M059J (cell line): ENCODE measurements around the gene HOXC13. TPM values are rescaled to one million over a fixed set of nuclear protein-coding genes. Genes with fewer than 3 reads are reported as not detected.

Experiments
- DNase-seq: peaks from one replicate; pipeline ENCODE4 v3.0.0-alpha.2; 2012; ENCODE audit warnings: low read depth
- total RNA-seq: library from RNA; depleted of rRNA; stranded (reverse); fragments of >200 nt; shearing (Covaris generic); gene quantifications from 2 replicates; pipeline ENCODE4 v1.2.3, GENCODE V29; 2014

Gene HOXC13
- total RNA-seq, 1 experiment from 2014 or later = 27.8 TPM

DNA sequence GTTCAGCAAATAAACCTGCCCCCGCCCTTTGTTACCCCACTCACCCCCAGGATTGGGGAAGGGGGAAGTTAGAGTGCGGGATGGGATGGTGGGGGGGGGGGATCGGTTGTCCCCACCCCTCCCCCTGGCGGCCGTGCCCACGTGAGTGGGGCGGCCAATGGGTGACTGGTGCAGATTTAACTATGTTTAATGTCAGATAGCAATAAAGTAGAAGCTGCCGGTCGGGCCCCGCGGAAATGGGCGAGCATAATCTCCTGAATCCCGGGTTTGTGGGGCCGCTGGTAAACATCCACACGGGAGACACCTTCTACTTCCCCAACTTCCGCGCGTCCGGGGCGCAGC is 16.0 kb downstream of the HOXC13 start, which contains the start of gene HOXC12:
HOXC12 (plus strand) TSS at position 210 of the 342 bp plus-strand sequence; CDS start at position 237, 27 bp downstream.
- no peak for DNase-seq

GRCh38 chr12:53955036-53955775 is 16.6 kb downstream of the HOXC13 start:
- DNase-seq = no peak

GRCh38 chr12:53955776-53956250 is 17.2 kb downstream of the HOXC13 start:
- DNase-seq = no peak

- peak; percentile 57 for DNase-seq
Measured at GRCh38 chr12:53956251-53956887, 17.7 kb downstream of the HOXC13 start.

DNA sequence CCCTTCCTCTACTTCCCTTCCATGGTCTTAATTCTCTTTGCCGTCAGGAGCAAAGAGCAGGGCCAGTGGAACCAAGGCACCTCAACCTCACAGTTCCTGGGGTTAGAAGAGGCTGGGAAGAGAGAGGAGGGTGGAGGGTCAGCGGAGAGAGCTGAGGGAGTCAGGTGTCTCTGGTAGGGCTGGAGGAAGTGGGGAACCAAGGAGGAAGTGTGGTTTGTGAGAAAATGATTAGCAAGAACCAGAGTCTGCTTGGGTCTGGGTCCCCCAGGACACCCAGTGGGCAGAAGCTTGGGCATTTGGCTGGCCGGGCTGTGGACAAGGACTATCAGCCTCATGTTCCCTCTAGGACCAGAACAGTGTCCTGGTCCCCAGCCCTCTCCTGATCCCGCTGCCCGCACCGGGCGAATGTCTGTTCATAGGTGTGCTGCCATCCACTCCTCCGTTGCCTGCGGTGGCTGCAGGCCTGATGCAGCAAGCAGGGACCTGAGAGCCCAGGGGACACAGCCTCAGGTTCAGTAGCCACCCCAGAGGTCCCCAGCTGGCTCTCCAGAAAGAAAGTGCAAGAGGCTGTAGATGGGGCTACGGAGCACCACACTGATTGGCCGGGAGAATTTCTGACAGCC is 18.4 kb downstream of the HOXC13 start:
- no peak for DNase-seq

- no peak for DNase-seq
Measured at GRCh38 chr12:53958128-53958527, 19.5 kb downstream of the HOXC13 start.

DNA sequence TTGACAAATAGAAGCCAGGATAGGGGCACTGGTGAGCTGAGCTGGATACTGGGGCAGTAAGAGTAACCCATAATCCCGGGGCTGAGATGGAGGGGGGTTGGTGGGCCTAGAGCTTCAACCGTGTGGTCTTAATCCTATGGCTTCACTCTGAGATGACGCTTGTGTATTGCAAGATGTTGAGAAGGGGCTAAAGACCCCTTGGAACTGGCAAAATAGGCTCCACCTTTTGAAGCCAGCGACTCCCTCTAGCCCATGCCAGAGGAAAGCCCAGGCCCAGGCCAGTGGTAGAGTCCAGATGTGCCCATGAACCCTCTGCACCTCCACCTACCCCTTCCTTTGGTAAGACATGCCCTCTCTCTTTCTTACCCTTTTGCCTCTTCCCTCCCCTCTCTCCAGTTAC is 20.7 kb downstream of the HOXC13 start:
- DNase-seq = no peak

GRCh38 chr12:53960187-53961024 is 21.8 kb downstream of the HOXC13 start:
- DNase-seq = no peak

GRCh38 chr12:53961025-53961761 is 22.6 kb downstream of the HOXC13 start:
- no peak for DNase-seq

DNA sequence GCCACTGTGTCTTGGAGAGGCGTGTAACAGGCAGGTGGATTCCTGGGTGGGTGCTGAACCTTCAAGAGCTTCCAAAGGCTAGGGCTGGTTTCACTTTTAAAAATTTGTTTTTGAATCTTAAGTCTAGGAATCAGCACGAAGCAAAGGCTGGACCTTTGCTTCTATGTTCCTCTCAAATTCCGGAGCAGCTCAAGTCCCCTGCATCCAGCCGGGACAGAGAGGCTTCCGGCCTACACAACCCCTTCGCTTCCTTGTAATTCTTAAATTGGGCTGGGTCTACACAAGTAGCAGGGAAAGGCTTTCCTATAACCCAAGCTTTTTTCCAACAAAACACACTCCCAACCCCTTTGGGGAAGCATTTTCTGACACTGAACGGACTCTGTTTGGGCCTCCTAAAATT is 24.4 kb downstream of the HOXC13 start:
- DNase-seq = no peak

DNA sequence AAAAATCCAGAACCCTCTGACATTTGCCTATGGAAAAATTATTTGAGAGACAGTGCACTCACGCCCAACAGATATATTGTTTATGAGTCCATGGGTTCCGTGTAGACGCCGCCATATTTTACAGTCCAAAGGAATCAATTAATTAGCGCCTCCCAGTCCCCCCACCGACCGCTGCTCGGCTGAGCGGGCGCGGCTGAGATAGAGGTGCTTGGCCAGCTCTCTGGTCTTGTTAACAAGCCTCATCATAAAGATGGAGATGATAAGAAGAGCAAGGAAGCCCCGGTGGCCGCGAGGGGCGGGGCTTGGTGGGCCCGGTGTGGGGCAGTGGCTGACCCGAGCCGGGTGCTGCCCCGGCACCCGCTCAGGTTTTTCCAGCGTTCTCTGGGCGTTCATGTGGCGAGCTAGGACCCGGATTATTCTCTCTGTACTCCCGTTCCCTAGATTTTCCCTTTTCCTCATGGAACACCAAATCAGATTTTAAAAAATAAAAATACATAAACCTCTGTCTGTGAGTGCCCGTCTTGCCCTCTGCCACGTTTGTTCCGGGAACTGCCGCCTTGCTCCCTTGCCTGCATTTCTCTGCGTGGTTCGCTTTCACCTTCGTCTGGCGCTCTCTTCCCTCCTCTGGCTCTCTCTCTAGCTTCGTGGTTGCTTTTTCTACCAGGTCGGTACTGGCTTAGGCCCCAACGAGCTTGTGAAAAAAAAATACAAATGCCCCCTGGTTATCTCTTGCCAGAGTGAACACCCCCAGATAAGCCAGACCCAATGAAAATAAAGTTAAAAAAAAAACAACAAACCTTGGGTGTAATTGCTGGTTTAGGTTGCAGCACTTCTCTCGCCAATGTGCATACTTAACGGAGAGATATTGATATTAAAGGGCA is 25.0 kb downstream of the HOXC13 start:
- no peak for DNase-seq

DNA sequence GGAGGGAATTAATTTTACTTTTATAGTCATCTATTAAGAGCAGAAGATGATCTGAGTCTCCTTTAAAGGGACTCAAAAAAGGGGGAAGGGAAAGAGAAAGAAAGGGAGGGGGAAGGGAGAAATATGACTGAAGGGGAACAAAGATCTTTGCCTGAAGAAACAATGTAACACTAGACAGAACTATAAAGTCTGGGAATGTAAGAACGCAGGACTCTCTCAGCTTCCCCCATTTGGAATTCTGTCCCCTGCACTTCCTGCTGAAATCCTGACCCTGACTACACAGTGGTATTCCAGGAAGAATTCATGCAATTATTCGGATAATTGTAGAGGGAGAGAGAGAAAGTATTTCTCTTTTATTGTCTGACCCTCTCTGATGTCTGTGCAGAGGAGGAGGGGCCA is 25.7 kb downstream of the HOXC13 start:
- no peak for DNase-seq

DNA sequence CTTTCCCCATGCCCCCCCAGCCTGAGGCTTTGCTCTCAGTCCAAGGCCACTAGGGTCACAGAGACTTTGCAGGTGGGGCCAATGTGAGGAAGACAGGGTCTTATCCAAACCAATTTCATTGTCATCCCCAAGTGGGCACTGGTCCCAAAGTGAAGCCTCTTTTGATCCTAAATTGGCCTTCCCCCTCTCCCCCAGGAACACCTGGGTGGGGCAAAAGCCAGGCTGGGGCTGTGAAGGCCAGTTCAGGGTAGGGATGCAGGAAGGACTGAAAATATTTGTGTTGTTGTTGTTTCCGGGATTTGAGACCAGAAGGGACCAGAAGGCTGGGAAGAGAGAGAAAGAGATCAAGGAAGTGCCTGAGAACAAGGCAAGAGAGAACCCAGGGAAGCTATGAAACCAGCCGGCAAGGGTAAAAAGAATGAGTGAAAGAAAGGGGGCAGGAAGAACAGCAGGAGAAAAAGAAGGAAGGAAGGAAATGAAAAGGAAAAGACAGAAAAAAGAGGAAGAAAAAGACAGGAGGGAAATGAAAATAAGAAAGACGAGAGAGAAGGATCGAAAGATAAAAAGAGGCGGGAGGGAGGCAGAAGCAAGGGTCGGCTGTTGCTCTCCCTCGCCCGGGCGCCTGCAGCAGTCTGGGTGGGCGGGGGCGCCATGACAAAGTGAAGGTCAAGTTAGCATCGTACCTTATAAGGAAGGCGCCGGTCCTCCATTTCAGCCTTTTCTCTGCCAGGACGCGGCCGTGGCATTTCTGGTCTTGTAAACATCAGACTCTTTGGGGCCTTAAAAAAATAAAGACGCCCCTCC is 26.9 kb downstream of the HOXC13 start:
- DNase-seq = peak; percentile 73

DNA sequence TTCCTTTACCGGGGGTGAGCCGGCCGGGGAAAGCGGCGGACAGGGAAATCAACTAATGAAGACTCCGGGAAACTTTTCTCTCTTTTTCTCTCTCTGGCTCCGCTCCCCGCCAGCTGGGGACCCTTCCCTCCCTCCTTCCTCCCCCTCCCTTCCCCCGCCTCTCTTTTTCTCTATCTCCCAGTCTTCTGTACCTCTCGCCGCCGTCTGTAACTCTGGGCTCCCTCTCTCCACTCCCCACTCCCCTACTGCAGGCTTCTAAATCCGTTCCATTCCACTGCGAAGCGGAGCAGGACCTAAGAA is 27.4 kb downstream of the HOXC13 start:
- no peak for DNase-seq

GRCh38 chr12:53966385-53967133 is 27.9 kb downstream of the HOXC13 start:
- no peak for DNase-seq

GRCh38 chr12:53967421-53967925 is 28.8 kb downstream of the HOXC13 start:
- peak; percentile 71 for DNase-seq

GRCh38 chr12:53968214-53969127 is 29.8 kb downstream of the HOXC13 start:
- peak; percentile 68 for DNase-seq
